Measurements from ENCODE around the gene MST1.

Gene MST1

DNA sequence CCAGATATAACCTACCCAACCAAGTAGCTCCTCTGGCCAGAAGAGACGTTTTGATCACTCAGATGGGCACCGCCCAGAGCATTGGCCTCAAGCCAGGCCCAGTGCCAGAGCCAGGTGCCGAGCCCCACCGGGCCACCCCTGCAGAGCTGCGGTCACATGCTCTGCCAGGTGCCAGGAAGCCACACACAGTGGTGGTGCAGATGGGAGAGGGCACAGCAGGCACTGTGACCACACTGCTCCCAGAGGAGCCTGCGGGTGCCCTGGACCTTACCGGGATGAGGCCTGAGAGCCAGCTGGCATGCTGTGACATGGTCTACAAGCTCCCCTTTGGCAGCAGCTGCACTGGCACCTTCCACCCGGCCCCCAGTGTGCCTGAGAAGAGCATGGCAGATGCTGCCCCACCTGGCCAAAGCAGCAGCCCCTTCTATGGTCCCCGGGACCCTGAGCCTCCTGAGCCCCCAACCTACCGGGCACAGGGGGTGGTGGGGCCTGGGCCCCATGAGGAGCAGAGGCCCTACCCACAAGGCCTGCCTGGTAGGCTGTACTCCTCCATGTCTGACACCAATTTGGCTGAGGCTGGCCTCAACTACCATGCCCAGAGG is 34.2 kb downstream of the MST1 start:
- DNase-seq, result no peak

DNA sequence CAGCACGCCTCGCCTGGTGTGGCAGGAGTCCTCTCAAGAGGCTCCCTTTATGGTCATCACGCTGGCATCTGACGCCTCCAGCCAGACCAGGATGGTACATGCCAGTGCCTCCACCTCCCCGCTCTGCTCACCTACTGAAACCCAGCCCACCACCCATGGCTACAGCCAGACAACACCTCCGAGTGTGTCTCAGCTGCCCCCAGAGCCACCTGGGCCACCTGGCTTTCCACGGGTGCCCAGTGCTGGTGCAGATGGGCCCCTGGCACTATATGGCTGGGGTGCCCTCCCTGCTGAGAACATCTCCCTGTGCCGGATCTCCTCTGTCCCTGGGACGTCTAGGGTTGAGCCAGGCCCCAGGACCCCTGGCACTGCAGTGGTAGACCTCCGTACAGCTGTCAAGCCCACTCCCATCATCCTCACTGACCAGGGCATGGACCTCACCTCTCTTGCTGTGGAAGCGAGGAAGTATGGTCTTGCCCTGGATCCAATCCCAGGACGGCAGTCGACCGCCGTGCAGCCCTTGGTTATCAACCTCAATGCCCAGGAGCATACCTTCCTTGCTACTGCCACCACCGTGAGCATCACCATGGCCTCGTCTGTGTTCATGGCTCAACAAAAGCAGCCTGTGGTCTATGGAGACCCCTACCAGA is 35.0 kb downstream of the MST1 start:
- DNase-seq, result no peak

DNA sequence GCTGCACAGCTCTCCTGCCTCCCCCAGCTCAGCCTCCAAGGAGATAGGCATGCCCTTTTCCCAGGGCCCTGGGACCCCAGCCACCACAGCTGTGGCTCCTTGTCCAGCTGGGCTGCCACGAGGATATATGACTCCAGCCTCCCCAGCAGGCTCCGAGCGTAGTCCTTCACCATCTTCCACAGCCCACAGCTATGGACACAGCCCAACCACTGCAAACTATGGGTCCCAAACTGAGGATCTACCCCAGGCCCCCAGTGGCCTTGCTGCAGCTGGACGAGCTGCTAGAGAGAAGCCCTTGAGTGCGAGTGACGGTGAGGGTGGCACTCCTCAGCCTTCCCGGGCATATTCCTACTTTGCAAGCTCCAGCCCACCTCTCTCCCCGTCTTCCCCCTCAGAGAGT is 35.7 kb downstream of the MST1 start:
- DNase-seq, result no peak

DNA sequence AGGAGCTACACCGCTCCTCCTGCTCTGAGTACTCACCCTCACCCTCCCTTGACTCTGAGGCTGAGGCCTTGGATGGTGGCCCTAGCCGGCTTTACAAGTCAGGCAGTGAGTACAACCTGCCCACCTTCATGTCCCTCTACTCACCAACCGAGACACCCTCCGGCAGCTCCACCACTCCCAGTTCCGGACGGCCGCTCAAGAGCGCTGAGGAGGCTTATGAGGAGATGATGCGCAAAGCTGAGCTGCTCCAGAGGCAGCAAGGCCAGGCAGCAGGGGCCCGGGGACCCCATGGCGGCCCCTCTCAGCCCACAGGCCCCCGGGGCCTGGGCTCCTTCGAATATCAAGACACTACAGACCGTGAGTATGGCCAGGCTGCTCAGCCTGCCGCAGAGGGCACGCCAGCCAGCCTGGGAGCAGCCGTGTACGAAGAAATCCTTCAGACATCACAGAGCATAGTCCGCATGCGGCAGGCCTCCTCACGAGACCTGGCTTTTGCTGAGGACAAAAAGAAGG is 36.3 kb downstream of the MST1 start:
- no peak for DNase-seq

DNA sequence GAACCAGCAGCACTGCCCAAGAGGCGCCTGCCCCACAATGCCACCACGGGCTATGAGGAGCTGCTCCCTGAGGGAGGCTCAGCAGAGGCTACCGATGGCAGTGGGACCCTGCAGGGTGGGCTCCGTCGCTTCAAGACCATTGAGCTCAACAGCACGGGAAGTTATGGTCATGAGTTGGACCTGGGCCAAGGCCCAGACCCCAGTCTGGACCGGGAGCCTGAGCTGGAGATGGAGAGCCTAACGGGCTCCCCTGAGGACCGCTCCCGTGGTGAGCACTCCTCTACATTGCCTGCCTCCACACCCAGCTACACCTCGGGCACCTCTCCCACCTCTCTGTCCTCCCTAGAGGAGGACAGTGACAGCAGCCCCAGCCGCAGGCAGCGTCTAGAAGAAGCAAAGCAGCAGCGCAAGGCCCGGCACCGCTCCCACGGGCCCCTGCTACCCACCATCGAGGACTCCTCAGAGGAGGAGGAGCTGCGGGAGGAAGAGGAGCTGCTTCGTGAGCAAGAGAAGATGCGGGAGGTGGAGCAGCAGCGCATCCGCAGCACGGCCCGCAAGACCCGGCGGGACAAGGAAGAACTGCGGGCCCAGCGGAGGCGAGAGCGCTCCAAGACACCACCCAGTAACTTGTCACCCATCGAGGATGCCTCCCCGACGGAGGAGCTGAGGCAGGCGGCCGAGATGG is 36.9 kb downstream of the MST1 start:
- DNase-seq, result no peak

DNA sequence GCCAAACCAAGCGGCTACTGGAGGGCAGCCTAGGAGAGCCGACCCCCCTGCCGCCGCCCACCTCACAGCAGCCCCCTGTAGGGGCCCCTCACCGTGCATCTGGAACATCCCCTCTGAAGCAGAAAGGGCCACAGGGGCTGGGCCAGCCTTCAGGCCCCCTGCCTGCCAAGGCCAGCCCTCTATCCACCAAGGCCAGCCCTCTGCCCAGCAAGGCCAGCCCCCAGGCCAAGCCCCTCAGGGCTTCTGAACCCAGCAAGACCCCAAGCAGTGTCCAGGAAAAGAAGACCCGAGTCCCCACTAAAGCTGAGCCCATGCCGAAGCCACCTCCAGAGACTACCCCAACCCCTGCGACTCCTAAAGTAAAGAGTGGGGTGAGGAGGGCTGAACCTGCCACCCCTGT is 38.6 kb downstream of the MST1 start:
- DNase-seq, result no peak

DNA sequence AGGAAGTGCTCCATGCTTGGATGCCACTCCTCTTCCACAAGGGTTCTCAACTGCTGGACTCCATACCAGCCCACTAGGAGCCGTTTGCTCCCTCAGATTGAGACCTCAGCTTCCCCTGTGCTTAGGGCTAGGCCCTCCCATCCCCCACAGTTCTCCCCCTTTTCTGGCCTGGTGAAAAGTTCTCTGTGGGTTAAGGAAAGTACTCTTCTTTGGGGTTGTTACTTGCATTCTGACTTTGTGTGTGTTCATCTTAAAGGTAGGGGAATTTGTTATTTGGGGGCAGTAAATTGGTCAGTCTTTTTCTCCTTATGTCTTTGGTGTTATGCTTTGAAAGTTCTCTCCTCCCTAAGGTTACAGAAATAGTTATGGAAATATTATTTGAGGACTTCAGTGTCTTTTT is 39.1 kb downstream of the MST1 start:
- DNase-seq, result no peak

DNA sequence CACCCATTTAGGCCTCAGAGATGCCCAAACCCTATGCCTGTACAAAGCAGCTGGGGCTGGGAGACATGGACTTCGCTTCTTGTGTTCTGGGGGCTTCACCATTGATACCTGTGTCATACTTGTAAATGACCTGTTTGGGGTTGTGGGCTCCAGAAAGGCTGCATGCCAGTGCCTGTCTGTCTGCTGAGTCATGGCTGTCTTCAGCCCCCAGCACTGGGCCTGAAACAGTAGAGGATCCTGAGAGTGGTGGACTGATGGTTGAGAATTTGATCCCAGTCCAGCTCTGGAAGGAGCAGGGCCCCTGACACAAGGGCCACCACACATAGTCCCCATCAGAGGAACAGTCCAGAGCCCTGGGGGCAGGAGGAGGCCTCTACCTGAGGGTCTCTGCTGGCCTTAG is 39.7 kb downstream of the MST1 start:
- no peak for DNase-seq

DNA sequence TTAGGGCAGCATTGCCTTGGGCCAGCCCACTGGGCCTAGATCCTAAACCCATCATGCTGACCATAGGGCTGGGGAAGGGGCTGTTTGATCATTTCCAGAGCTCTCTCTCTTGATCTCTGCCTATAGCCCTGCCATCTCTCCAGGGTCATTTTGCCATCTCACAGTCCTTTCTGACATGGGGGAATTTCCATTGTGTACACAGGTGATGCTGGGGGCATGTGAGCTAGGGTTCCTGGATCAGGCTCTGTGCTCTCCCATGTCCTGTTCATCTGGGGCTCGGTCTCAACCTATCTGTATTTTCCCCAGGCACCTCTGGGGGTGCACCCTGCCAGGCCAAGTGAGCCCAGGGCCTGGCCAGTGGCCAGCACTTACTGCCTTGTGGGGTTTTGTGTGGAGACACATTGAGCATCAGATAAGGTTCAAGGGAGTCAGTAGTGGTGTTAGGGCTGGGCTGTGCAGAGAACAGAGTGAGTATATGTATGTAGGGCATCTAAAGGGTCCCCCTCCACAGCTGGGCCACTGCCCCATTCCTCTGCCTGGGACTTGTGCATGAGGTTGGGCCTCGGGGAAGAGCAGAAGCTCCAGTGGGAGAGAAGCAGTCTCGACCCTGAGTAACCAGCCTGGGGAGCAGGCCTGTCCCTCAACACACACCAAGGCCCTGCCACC is 40.8 kb downstream of the MST1 start:
- DNase-seq, result no peak

DNA sequence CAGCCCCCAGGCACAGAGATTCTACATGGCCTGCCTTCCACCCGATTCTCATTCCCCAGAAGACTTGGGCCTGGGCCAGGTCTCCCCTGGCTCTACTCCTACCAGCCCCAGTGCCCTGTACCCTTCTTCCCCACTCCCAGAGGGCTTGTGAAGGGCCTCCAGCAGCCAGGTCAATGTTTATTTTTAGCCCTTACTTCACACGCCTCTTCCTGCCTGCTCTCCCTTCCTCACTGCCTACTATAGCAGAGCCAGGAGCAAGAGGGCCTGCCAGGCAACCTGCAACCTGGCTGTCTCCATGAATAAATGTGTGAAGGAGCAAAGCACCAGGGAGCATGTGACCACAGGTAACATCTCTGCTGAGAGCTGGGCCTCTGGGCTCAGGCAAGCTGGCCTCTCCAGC is 41.5 kb downstream of the MST1 start:
- DNase-seq, result no peak

DNA sequence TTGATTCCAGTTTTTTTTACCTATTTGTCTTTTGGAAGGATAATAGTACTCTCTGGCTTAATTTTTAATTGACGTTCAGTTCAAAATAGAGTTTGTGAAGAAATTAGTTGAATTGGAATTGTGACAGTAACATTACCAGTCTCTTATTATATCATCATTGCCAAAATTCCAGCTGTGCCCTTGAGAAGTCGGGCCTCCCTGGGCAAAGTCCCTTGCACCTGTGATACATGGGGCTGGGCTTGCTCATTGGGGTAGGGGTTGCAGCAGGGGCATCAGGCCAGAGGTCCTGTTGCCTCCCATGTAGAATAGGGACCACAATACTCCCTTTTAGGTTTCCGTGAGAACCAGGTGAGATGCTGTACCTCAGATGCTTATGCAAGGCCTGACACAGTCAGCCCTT is 43.0 kb downstream of the MST1 start:
- DNase-seq, result no peak

DNA sequence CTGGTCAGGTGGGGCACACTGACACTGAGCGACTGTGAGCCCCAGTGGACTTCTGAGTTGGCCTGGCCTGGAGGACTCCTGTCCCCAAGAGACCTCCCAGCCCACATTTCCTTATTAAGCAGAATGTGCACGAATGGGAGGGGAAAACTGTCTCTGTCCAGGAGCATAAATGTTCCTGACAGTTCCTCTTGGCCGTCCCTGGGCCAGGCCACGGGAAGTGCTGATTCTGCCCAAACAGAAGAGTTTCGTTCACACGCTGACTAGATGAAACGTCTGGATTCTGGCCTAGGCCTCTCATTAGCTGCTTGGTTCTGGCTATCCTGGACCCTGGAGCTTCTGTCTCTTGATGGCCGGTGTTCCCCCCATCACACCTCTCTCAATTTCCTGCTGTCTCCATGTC is 44.6 kb downstream of the MST1 start:
- DNase-seq, result no peak

DNA sequence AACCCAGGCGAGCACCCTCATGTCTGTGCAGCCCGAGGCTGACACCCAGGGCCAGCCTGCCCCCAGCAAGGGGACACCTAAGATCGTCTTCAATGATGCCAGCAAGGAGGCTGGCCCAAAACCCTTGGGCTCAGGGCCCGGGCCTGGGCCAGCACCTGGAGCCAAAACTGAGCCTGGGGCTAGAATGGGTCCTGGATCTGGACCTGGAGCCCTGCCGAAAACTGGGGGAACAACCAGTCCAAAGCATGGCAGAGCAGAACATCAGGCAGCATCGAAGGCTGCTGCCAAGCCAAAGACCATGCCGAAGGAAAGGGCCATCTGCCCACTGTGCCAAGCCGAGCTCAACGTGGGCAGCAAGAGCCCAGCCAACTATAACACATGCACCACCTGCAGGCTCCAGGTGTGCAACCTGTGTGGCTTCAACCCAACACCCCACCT is 46.5 kb downstream of the MST1 start:
- no peak for DNase-seq

DNA sequence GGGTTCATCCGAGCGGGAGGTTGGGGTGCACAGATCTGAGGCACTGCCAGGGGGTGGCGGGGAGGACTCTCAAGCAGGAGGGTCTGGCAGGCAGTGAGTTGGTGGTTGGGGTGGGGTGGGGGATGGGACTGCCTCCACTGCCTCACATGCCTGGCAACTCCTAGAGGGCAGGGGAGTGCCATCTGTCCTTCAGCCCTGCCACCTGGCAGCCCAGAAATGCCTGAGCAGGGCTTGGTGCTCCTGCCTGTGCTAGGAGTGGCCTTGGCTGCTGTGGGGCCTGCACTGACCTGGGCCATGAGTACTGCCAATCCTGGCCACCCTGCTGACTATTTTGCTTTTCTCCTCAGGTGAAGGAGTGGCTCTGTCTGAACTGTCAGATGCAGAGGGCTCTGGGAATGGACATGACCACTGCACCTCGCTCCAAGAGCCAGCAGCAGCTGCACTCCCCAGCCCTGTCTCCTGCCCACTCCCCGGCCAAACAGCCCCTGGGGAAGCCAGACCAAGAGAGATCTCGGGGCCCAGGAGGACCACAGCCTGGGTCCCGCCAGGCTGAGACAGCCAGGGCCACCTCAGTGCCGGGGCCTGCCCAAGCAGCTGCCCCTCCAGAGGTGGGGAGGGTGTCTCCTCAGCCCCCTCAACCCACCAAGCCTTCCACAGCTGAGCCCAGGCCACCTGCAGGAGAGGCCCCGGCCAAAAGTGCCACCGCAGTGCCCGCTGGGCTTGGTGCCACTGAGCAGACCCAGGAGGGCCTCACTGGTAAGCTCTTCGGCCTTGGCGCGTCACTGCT is 47.2 kb downstream of the MST1 start:
- no peak for DNase-seq

DNA sequence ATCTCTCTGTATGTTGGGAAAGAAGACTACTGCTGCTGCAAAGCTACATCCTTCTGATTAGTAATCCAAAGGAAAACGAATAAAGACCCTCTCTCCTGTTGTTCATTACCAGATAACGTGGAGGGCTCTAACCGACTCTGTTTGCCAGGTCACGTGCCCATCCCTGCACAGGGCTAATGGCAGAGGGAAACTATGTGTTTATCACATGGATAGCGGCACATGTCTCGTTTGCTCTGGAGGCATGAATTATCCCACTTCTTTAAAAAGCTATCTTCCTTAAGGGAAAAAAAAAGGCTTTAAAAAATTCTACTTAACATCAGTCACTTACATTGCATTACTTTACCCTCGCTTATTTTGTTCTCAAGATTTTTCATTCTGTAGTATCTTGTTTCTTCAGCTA is 48.0 kb downstream of the MST1 start:
- no peak for DNase-seq

DNA sequence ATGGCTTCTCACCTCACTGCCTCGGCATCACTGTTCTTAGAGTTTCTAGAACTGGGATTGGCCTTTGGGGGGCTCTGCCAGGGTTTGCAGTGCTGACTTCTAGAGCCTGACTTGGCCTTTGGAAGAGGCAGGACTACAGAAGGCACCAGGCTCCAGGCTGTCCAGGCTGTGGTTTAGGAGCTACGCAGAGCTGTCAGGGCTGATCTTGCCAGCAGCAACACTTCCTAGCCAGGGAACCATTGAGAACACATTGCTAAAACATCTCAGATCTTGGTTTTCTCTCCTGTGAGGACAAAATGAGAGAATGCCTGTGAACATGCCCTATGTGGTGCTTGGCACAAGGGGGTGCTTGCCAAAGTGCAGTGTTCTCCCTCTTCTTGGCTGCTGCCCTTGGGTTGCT is 49.7 kb downstream of the MST1 start:
- no peak for DNase-seq

DNA sequence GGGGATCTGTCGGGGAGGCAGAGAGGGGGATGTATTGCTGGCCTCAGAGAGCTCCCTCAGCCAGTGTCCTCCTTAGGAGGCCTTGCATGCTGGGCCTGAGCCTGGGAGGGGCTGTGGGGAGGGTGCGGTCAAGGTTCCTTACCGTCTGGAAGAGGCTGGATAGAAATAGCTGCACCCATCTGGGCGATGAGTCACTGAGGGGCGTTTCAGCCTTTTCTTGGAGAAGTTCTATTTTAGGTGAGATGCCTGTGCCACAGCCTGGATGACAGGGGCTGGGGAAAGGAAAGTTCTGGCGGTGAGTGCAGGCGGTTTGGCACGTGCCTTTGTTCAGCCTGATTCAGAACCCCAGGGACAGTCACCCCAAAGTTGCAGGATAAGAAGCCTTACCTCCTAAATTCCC is 50.8 kb downstream of the MST1 start:
- no peak for DNase-seq

DNA sequence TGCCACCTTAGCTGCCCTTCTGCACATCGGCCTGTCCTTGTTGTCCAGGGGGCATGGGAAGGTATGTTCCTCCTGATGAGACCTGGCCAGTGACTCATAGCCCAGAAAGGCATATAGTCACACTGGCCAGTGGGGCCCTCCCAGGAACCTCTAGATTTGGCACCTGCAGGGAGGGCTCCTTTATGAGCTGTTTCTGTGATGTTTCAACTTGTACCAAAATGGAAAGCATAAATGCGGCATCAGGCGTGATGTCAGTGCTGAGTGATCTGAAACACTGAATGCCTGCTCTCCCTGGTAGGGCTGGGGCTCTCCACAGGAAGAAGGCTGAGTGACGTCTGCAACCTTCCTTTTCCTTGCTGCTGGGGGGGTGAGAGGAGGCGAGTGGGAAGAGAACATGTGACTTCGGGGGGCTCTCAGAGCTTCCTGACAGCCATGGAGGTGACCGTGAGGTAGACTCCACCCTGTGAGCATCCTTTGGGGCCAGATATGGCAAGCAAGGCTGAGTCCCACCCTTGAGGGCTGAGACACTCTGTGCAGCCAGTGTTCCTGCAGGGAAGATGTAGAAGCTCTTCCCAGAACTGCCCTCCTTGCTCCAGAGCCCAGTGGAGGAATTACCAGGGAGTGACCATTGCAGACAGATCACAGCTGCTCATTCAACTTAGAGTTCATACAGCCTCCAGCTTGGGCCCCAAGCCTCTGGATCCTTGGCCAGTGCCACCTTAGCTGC is 52.2 kb downstream of the MST1 start:
- no peak for DNase-seq

DNA sequence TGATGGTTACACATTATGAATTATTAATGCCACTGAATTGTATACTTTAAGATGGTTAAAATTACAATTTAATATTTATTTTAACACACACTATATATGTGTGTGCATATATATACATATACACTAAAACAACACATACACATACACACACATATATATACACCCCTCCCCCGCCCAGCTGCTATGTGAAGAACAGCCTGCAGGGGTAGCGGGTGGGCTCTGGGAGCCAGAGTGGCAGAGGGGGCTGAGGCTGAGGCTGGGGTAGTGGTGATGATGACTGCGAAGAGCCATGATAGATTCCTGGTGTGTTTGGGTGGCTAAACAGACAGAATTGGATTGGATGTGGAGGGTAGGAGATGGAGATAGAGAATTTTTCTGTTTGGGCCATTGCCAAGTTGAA is 54.5 kb downstream of the MST1 start:
- DNase-seq, result no peak

Data from CD4-positive, alpha-beta T cell treated with Interleukin-6 for 4 hours (primary cell).